Esophagus muscularis mucosa (tissue), 4 donors: Measurements from ENCODE around the gene AREL1. TPM values are rescaled to one million over a fixed set of nuclear protein-coding genes. Genes with fewer than 3 reads are reported as not detected.
A peak's percentile ranks its signal among the peaks of the same experiment; 100 is the strongest.

ENCODE experiments used
- DNase-seq: peaks from one replicate; pipeline ENCODE4 v3.0.0-alpha.2; 2017; ENCODE audit errors: extremely low spot score
- H3K27ac ChIP-seq, 4 donors: fragments of 200-600 bp; sonication (generic); replicated peaks in 1 of 4; 1 replicate in 3 of 4; 2 replicates in 1 of 4; pipeline ENCODE4 v1.5.1; 2016 to 2019; ENCODE audit warnings: mild to moderate bottlenecking in 1 of 4
- H3K27me3 ChIP-seq, 4 donors: fragments of 200-600 bp; sonication (generic); one replicate each; pipeline versions ENCODE4 v1.5.1 to v1.6.0; 2016 to 2019
- H3K36me3 ChIP-seq, 4 donors: fragments of 200-600 bp; sonication (generic); one replicate each; pipeline ENCODE4 v1.5.1; 2016 to 2019
- H3K4me1 ChIP-seq, 4 donors: fragments of 200-600 bp; sonication (generic); one replicate each; pipeline ENCODE4 v1.5.1; 2016 to 2019
- H3K4me3 ChIP-seq, 4 donors: fragments of 200-600 bp; sonication (generic); 1 replicate in 2 of 4; 2 replicates in 2 of 4; pipeline ENCODE4 v1.5.1; 2016 to 2019; ENCODE audit warnings: mild to moderate bottlenecking in 4 of 4, moderate library complexity in 1 of 4
- H3K9me3 ChIP-seq, 4 donors: fragments of 200-600 bp; sonication (generic); 1 replicate in 3 of 4; 2 replicates in 1 of 4; pipeline ENCODE4 v1.5.1; 2016 to 2019
- CTCF ChIP-seq, 3 experiments: fragments of 200-600 bp in 2 of 3; fragments of 450-650 bp in 1 of 3; sonication (generic) in 2 of 3; IDR thresholded peaks; one replicate each; pipeline ENCODE4 v1.5.1; 2017 to 2019; ENCODE audit warnings: antibody characterized with exemption in 3 of 3, mild to moderate bottlenecking in 2 of 3, moderate library complexity in 1 of 3
- EP300 ChIP-seq: sonication (generic); formaldehyde crosslinking; IDR thresholded peaks from one replicate; pipeline ENCODE4 v1.6.1; 2017; ENCODE audit warnings: antibody characterized with exemption
- POLR2A ChIP-seq: fragments of 450-650 bp; IDR thresholded peaks from one replicate; pipeline ENCODE4 v1.6.1; 2017; ENCODE audit warnings: antibody characterized with exemption, moderate library complexity, mild to moderate bottlenecking, low read depth
- POLR2AphosphoS5 ChIP-seq, 2 donors: sonication (generic); formaldehyde crosslinking; IDR thresholded peaks; one replicate each; pipeline ENCODE4 v1.6.1; 2017; ENCODE audit warnings: antibody characterized with exemption in 2 of 2
- WGBS: methylation state at CpG from one replicate; pipeline ENCODE4 v1.1.5; 2018; 5-methylcytosine and 5-hydroxymethylcytosine counted together
- intact Hi-C: fragments of 100-400 bp; cut with DNase I; formaldehyde crosslinking; loops from one replicate; pipeline ENCODE4 v1.15.1; 2023
- total RNA-seq, 4 donors: library from RNA; depleted of rRNA; stranded (reverse); fragments of >200 nt; gene quantifications; one replicate each; pipeline versions ENCODE4 v1.1.0 to v1.2.1, GENCODE V29; 2016

Gene AREL1
- total RNA-seq, 4 donors from 2014 or later = 12.3 to 21.6 (median 16.2) TPM

- H3K36me3 ChIP-seq = peaks cover 33 to 82% (median 72%) of the 10 kb centered on the region in 4 donors
- TF ChIP-seq POLR2A (no peak), POLR2AphosphoS5 (IDR thresholded peaks at IDR 0.05) (no peak), CTCF (IDR thresholded peaks at IDR 0.05) (no peak), EP300 (no peak)
- H3K4me1 ChIP-seq = peaks cover 0 to 6% (median 0%) of the 10 kb centered on the region in 4 donors
- no peak overlapping the region for H3K27ac ChIP-seq
- no peak for DNase-seq
- intact Hi-C loops = no loop called here
- H3K27me3 ChIP-seq = no peaks in the 10 kb centered on the region
- no peaks in the 10 kb centered on the region for H3K9me3 ChIP-seq
- no peak overlapping the region for H3K4me3 ChIP-seq
Measured at GRCh38 chr14:74675219-74675618, 37.7 kb downstream of the AREL1 start.

GRCh38 chr14:74673768-74674167 is 39.1 kb downstream of the AREL1 start:
- Histone ChIP-seq H3K36me3 (peaks cover 46 to 82% (median 75%) of the 10 kb centered on the region in 4 donors), H3K4me1 (peaks cover 0 to 6% (median 0%) of the 10 kb centered on the region in 4 donors), H3K27ac (no peak overlapping the region), H3K4me3 (no peak overlapping the region), H3K27me3 (no peaks in the 10 kb centered on the region), H3K9me3 (no peaks in the 10 kb centered on the region)
- intact Hi-C loops = no loop called here
- TF ChIP-seq POLR2AphosphoS5 (IDR thresholded peaks at IDR 0.05) = no peak
- no peak for TF ChIP-seq CTCF (IDR thresholded peaks at IDR 0.05)
- TF ChIP-seq POLR2A = no peak
- no peak for TF ChIP-seq EP300
- 81% methylated on average over 4 of the region's 4 CpGs for WGBS
- no peak for DNase-seq

- no peaks in the 10 kb centered on the region for H3K27me3 ChIP-seq
- no peak overlapping the region for H3K4me3 ChIP-seq
- H3K9me3 ChIP-seq = no peaks in the 10 kb centered on the region
- TF ChIP-seq CTCF (IDR thresholded peaks at IDR 0.05) (no peak), EP300 (no peak), POLR2A (no peak), POLR2AphosphoS5 (IDR thresholded peaks at IDR 0.05) (peak in 1 of 2 donors; percentile 15)
- WGBS = 52% methylated on average over 4 of the region's 4 CpGs
- intact Hi-C loops = no loop called here
- peak overlapping the region in 3 of 4 donors; percentile 9 to 32 (median 28) for H3K27ac ChIP-seq
- H3K4me1 ChIP-seq = peaks cover 0 to 6% (median 0%) of the 10 kb centered on the region in 4 donors
- peaks cover 54 to 97% (median 90%) of the 10 kb centered on the region in 4 donors for H3K36me3 ChIP-seq
- DNase-seq = no peak
Measured at GRCh38 chr14:74671789-74672188, 41.1 kb downstream of the AREL1 start.

- H3K4me1 ChIP-seq = peaks cover 0 to 6% (median 0%) of the 10 kb centered on the region in 4 donors
- peak overlapping the region in 1 of 4 donors; percentile 9 for H3K27ac ChIP-seq
- H3K27me3 ChIP-seq = no peaks in the 10 kb centered on the region
- no peak for TF ChIP-seq POLR2A
- no peak for TF ChIP-seq EP300
- H3K36me3 ChIP-seq = peaks cover 52 to 99% (median 88%) of the 10 kb centered on the region in 4 donors
- no peak for DNase-seq
- H3K9me3 ChIP-seq = no peaks in the 10 kb centered on the region
- intact Hi-C loops = no loop called here
- no peak overlapping the region for H3K4me3 ChIP-seq
- 82% methylated on average over 9 of the region's 9 CpGs for WGBS
Measured at GRCh38 chr14:74670726-74671411, 42.0 kb downstream of the AREL1 start.

GRCh38 chr14:74669846-74670245 is 43.0 kb downstream of the AREL1 start:
- Histone ChIP-seq H3K4me3 (no peak overlapping the region), H3K27me3 (no peaks in the 10 kb centered on the region), H3K36me3 (peaks cover 54 to 96% (median 83%) of the 10 kb centered on the region in 4 donors), H3K9me3 (no peaks in the 10 kb centered on the region), H3K4me1 (peaks cover 0 to 6% (median 0%) of the 10 kb centered on the region in 4 donors), H3K27ac (no peak overlapping the region)
- 98% methylated on average over 10 of the region's 10 CpGs for WGBS
- DNase-seq = no peak
- intact Hi-C loops = no loop called here
- TF ChIP-seq POLR2AphosphoS5 (IDR thresholded peaks at IDR 0.05) = no peak
- no peak for TF ChIP-seq POLR2A
- no peak for TF ChIP-seq EP300
- TF ChIP-seq CTCF (IDR thresholded peaks at IDR 0.05) = no peak
